Stimulated activated CD4-positive, alpha-beta T cell treated with anti-CD3 and anti-CD28 coated beads, TNF-alpha, amount 100 ng/mL, for 48 hours (primary cell): ENCODE results near the gene AGRP.
A peak's percentile ranks its signal among the peaks of the same experiment; 100 is the strongest.

ENCODE experiments used
- DNase-seq, 3 donors: peaks; one replicate each; pipeline ENCODE4 v3.0.0-alpha.2; 2020; ENCODE audit warnings: low read depth in 3 of 3

Gene AGRP

GRCh38 chr16:67463691-67464090 lies 19.7 kb downstream of the AGRP start:
- no peak for DNase-seq

DNA sequence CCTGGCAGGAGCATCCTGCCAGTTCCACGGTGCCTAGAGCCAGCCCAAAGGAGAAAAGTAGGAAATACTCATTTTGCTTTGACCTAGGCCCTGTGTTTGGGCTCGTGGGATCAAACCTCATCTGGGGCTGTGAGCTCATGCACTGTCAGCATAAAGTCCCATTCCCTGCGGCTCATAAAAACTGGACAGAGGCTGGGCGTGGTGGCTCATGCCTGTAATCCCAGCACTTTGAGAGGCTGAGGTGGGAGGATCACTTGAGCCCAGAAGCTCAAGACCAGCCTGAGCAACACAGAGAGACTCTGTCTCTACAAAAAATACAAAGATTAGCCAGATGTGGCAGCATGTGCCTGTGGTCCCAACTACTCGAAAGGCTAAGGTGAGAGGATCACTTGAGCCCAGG lies 20.3 kb downstream of the AGRP start:
- no peak for DNase-seq

- DNase-seq: no peak
These were observed 21.1 kb downstream of the AGRP start for GRCh38 chr16:67462279-67462655.

GRCh38 chr16:67461600-67462278 lies 21.6 kb downstream of the AGRP start:
- no peak for DNase-seq

DNA sequence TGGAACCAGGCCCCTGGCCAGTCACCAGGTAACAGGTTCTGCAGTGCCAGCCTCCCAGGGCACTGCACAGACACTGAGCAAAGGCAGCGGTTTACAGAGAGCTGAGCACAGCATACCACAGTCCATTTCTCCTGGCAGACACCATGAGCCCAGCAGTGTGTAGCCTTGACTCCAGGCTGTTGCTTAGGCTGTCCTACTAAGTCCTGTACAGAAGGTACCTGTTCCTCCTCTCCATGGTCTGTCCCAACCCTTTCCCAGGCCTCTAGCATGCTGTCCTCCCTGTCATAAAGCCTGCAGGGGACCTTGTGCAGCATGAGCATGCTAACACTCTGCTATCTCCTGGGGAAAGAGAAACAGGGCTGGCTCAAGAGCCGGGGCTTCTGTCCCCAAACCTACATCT lies 22.4 kb downstream of the AGRP start:
- no peak for DNase-seq

DNA sequence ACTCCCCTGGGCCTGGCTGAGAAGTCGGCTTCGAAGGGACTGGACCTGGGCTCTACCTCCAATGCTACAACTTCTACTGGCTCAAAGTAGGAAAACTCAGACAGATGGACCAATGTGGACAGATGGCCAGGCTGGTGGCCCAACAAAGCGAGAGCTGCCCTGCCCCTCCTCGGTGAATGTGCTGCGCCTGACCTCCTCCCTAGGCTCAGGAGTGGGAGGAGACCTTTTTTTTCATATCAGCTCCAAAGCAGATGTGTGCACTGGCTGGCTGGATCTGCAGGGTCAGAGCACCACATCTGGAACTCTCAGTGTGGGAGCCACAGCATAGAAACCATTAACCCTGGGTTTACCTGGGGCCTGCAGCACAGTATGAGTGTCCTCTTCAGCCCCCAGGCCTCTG lies 23.2 kb downstream of the AGRP start:
- DNase-seq: no peak

GRCh38 chr16:67459861-67460150 lies 23.5 kb downstream of the AGRP start:
- no peak for DNase-seq

- no peak for DNase-seq
These were observed 24.1 kb downstream of the AGRP start for GRCh38 chr16:67459066-67459860.

GRCh38 chr16:67458121-67458641 lies 25.2 kb downstream of the AGRP start:
- DNase-seq: no peak

DNA sequence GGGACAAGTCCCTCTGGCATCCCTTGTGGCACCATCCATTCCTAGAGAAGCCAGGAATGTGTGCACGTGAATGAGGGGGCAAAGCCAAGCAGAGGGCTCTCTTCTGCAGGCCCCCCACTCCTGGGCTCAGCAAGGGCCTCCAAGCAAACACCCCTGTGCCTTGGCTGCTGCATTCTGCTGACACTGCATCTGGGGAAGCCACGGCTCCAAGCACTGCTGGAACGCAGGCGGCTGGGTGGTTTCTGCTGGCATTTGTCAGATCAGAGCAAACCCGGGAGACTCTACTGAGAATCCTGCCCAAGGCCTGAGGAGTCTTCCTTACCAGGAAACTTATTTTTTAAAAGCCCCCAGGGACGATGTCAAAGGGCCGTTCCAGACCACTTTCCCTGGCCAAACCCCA lies 25.7 kb downstream of the AGRP start:
- no peak for DNase-seq

- DNase-seq: no peak
These were observed 26.8 kb downstream of the AGRP start for GRCh38 chr16:67456391-67457081.

- DNase-seq: no peak
These were observed 28.5 kb downstream of the AGRP start for GRCh38 chr16:67454852-67455251.

- no peak for DNase-seq
These were observed 29.2 kb downstream of the AGRP start for GRCh38 chr16:67454104-67454503.

DNA sequence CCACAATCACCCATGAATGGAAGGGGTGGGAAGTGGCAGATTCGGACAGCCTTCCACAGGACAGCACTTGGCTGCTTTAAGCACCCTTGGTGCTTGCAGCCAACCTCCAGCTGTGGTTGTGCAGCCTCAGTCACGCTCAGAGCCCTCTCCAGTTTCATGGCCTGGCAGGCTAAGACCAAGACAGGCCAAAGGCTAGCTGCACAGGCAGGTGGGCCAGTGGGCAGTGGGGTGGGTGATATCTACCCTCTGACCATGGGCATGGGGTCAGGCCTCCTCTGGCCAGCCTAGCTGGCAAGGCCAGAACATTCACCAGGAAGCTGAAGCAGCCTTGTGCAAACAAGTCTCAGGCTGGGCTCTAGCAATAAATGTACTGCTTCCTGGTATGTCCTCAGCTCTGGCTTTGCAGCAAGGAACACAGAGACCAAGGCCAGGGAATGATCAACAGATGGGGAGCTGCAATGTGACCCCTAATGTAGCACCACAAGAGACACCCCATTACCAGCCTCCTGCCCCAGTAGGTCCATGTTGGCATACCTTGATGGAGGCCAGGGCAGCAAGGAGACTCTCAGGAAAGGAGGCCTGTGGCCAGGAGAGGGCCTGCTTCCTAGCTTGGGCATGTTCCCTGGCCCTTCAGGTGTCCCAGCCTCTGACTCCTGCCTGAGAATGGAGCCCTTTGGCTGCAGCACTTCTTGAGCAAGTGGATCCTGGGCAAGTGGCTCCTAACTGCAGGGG lies 31.5 kb downstream of the AGRP start:
- no peak for DNase-seq

DNA sequence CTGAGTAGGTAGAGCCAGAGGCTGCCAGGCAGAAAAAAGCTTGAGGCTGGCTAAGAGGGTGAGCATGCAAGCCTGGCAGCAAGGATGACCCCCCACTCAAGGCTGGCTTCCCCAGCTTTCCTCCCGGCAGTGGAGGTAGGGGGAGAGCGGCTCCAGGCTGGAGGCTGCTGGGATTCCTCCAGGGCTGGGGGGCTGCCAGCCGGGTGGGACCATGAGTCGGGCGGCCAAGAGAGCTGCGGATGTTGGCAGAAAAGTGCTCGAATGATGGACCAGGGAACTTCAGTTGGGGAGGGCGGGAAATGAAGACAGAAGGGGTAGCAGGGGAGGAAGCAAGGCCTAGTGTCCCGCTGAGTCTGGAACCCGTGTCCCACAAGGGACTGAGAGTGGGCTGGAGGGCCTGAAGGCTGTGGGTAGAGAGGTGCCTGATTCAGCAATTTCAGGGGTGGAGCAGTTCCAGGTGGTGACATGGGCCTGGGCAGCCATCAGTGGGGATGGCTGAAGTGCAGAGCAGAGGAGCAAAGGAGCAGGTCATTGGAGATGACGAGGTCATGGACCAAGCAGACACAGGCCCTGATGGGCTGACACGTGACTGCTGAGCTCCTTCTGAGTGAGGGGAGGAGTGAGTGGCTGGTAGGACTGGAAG lies 32.2 kb downstream of the AGRP start:
- no peak for DNase-seq

GRCh38 chr16:67449739-67450138 lies 33.6 kb downstream of the AGRP start:
- no peak for DNase-seq

GRCh38 chr16:67449336-67449735 lies 34.0 kb downstream of the AGRP start:
- DNase-seq: no peak

- no peak for DNase-seq
These were observed 34.8 kb downstream of the AGRP start for GRCh38 chr16:67448580-67448979.

- peak; percentile 61 to 72 (median 61) for DNase-seq
These were observed 35.8 kb downstream of the AGRP start for GRCh38 chr16:67447508-67448076.

GRCh38 chr16:67446968-67447507 lies 36.3 kb downstream of the AGRP start:
- DNase-seq: no peak
